PC-9 (cell line): Measurements from ENCODE around the gene TNFRSF25. TPM values are rescaled to one million over a fixed set of nuclear protein-coding genes. Genes with fewer than 3 reads are reported as not detected.

Experiments used
- BruUV-seq: library from RNA; stranded (reverse); fragments of 400-500 nt; replicated peaks from 2 replicates; lab custom pipeline; 2021; lab: Mats Ljungman, UMichigan
- CTCF ChIA-PET: fragments of 300-600 bp; sonication (Branson Sonifier 250); formaldehyde crosslinking; loops from one replicate; lab custom pipeline; 2022; ENCODE audit warnings: antibody characterized with exemption; lab: Charles Lee
- POLR2A ChIA-PET: fragments of 300-600 bp; sonication (Branson Sonifier 250); formaldehyde crosslinking; loops from one replicate; lab custom pipeline; 2022; ENCODE audit warnings: antibody characterized with exemption; ENCODE audit not compliant: unreplicated experiment; lab: Charles Lee
- DNase-seq, 2 experiments: peaks; one replicate each; pipeline versions ENCODE4 v3.0.0 to v3.0.0-alpha.2; 2015 to 2022; ENCODE audit warnings: mixed read lengths in 1 of 2
- H2AFZ ChIP-seq: fragments of 200-600 bp; sonication (generic); 2 replicates; pipeline ENCODE4 v1.8.1; 2017; ENCODE audit warnings: antibody characterized with exemption
- H3F3A ChIP-seq: fragments of 200-600 bp; sonication (generic); 2 replicates; pipeline ENCODE4 v1.8.1; 2017; ENCODE audit warnings: antibody characterized with exemption, mild to moderate bottlenecking, low read depth; ENCODE audit not compliant: insufficient read depth
- H3K27ac ChIP-seq: fragments of 200-600 bp; sonication (generic); 2 replicates; pipeline ENCODE4 v1.6.1; 2016; ENCODE audit warnings: mixed run types
- H3K27me3 ChIP-seq: fragments of 200-600 bp; sonication (generic); 2 replicates; pipeline ENCODE4 v1.6.1; 2016; ENCODE audit warnings: low read depth, mixed run types; ENCODE audit not compliant: insufficient read depth
- H3K36me3 ChIP-seq: fragments of 200-600 bp; sonication (generic); 2 replicates; pipeline ENCODE4 v1.6.1; 2016; ENCODE audit warnings: low read depth, mixed run types
- H3K4me1 ChIP-seq: fragments of 200-600 bp; sonication (generic); replicated peaks from 2 replicates; pipeline ENCODE4 v1.6.1; 2016; ENCODE audit warnings: mixed run types; ENCODE audit not compliant: insufficient read depth
- H3K4me2 ChIP-seq: fragments of 200-600 bp; sonication (generic); 2 replicates; pipeline ENCODE4 v1.6.1; 2017; ENCODE audit warnings: mixed run types
- H3K4me3 ChIP-seq: fragments of 200-600 bp; sonication (generic); 2 replicates; pipeline ENCODE4 v1.6.1; 2016; ENCODE audit warnings: mixed run types
- H3K79me2 ChIP-seq: fragments of 200-600 bp; sonication (generic); 2 replicates; pipeline ENCODE4 v1.6.1; 2017; ENCODE audit warnings: low read depth, mixed run types
- H3K9me2 ChIP-seq: fragments of 200-600 bp; sonication (generic); 2 replicates; pipeline ENCODE4 v1.8.1; 2017; ENCODE audit warnings: mild to moderate bottlenecking; ENCODE audit not compliant: insufficient read depth
- H3K9me3 ChIP-seq: fragments of 200-600 bp; sonication (generic); 2 replicates; pipeline ENCODE4 v1.8.1; 2016; ENCODE audit warnings: low read depth; ENCODE audit not compliant: insufficient read depth
- H4K20me1 ChIP-seq: fragments of 200-600 bp; sonication (generic); 2 replicates; pipeline ENCODE4 v1.8.1; 2017; ENCODE audit not compliant: insufficient read depth
- EZH2 ChIP-seq: fragments of 200-600 bp; sonication (generic); IDR thresholded peaks from 2 replicates; pipeline ENCODE4 v1.8.0; 2017; ENCODE audit warnings: antibody characterized with exemption, low read depth
- intact Hi-C: fragments of 100-400 bp; cut with micrococcal nuclease; formaldehyde crosslinking; loops from one replicate; pipeline ENCODE4 v1.10.0; 2022; ENCODE audit not compliant: unreplicated experiment
- total RNA-seq: library from RNA; stranded (reverse); gene quantifications from 2 replicates; pipeline ENCODE4 v1.2.3, GENCODE V29; 2021
- TF ChIP-seq, protein P1 (sequence below): fragments of 200-600 bp; sonication (generic); conservative IDR thresholded peaks from 2 replicates; pipeline ENCODE4 v1.6.1; 2017; ENCODE audit warnings: mixed run types, antibody characterized with exemption, mild to moderate bottlenecking, moderate library complexity

TNFRSF25 gene
- total RNA-seq, 1 experiment from 2014 or later: 12.3 TPM

DNA sequence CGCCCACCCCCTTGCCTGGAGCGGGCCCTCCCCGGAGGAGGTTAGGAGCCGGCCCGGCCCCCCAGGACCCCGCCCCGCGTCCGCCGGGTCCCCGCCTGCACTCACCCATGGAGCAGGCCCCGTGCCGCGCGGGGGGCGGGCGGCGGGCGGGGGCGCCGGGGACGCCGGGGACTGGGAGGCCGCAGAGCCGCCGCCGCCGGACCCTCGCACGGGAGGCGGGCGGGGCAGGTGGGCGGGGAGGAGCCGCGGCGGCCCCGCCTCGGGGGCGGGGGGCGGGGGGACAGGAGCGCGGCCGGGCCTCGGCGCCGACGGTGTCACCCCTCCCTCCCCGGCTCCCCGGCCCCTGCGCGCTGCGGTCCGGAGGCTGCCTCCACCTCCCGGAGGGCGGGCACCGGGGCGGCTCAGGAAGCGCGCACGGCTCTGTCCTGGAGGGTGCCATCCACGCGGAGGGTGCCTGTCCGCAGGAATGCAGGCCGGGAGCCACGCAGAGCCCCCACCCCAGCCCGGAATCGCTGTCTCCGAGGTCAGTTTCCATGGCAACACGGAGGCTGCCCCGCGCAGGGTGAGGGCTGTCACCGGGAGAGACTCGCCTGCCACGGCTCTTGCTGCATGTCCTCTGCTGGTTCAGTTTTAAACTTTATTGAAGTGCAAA, 31.4 kb upstream of the TNFRSF25 start:
- Histone ChIP-seq H3K9me3 (no peaks in the 10 kb centered on the region), H3K27ac (no peak overlapping the region), H3F3A (peaks cover 3% of the 10 kb centered on the region; the same call in 1 of the 2 replicates), H3K9me2 (no peaks in the 10 kb centered on the region), H3K36me3 (no peaks in the 10 kb centered on the region), H3K27me3 (no peaks in the 10 kb centered on the region), H3K4me2 (peak overlapping the region; percentile 77), H2AFZ (no peak overlapping the region), H4K20me1 (no peaks in the 10 kb centered on the region), H3K4me3 (peak overlapping the region; percentile 56; the same call in 1 of the 2 replicates), H3K79me2 (no peaks in the 10 kb centered on the region), H3K4me1 (peaks cover 8% of the 10 kb centered on the region)
- intact Hi-C loops: no loop called here
- TF ChIP-seq, protein P1, sequence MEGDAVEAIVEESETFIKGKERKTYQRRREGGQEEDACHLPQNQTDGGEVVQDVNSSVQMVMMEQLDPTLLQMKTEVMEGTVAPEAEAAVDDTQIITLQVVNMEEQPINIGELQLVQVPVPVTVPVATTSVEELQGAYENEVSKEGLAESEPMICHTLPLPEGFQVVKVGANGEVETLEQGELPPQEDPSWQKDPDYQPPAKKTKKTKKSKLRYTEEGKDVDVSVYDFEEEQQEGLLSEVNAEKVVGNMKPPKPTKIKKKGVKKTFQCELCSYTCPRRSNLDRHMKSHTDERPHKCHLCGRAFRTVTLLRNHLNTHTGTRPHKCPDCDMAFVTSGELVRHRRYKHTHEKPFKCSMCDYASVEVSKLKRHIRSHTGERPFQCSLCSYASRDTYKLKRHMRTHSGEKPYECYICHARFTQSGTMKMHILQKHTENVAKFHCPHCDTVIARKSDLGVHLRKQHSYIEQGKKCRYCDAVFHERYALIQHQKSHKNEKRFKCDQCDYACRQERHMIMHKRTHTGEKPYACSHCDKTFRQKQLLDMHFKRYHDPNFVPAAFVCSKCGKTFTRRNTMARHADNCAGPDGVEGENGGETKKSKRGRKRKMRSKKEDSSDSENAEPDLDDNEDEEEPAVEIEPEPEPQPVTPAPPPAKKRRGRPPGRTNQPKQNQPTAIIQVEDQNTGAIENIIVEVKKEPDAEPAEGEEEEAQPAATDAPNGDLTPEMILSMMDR: no peak
- TF ChIP-seq EZH2: no peak
- no TSS peak for BruUV-seq
- peak in 1 of 2 experiments; percentile 65 for DNase-seq
- POLR2A ChIA-PET: no interaction called here
- CTCF ChIA-PET: no interaction called here

DNA sequence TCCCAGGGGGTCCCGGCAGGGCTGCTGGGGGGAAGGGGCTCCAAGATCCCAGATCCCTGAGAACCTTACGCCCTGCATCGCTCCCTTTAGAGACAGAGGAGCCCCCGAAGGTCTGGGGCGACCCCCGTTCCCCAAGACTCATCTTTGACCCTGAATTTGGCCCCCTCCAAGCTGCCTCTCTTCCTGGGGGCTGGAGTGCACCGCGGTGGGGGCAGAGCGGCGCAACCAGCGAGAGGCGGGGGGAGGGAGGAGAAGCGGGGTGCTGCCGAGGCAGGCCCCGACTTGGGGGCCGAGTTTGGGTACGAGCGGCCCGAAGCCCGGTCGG, 30.9 kb upstream of the TNFRSF25 start:
- no peak overlapping the region for H3K27ac ChIP-seq
- H2AFZ ChIP-seq: no peak overlapping the region
- peaks cover 8% of the 10 kb centered on the region; the same call in 1 of the 2 replicates for H3F3A ChIP-seq

DNA sequence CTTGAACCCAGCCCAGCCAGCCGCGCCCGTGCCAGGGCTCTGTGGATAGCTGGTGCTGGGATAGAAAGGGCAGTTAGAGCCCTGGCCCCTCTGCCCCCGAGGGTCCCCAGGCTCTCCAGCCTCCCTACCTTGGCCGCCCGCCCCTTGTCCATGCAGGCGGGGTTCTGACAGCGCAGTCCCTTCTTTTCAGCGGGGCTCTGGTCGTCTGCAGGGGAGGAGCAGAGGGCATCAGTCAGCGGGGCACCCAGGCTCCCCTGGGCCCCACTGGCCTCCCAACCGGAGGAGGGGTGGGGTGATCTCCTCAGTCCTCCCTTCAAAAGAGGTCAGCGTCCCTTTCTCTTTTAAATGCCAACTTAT, 30.4 kb upstream of the TNFRSF25 start:
- BruUV-seq: no TSS peak
- H2AFZ ChIP-seq: no peak overlapping the region
- H3K4me2 ChIP-seq: peak overlapping the region; percentile 74
- intact Hi-C loops: no loop called here
- H3K4me3 ChIP-seq: no peak overlapping the region; the same call in 1 of the 2 replicates
- TF ChIP-seq EZH2: no peak
- TF ChIP-seq, protein P1: no peak
- H3K79me2 ChIP-seq: no peaks in the 10 kb centered on the region
- peaks cover 16% of the 10 kb centered on the region for H3K4me1 ChIP-seq
- H3K9me2 ChIP-seq: no peaks in the 10 kb centered on the region
- CTCF ChIA-PET: no interaction called here
- H3K9me3 ChIP-seq: no peaks in the 10 kb centered on the region
- H3F3A ChIP-seq: peaks cover 12% of the 10 kb centered on the region; the same call in 1 of the 2 replicates
- H4K20me1 ChIP-seq: no peaks in the 10 kb centered on the region
- DNase-seq: no peak
- POLR2A ChIA-PET: no interaction called here
- H3K27ac ChIP-seq: no peak overlapping the region
- H3K27me3 ChIP-seq: no peaks in the 10 kb centered on the region
- no peaks in the 10 kb centered on the region for H3K36me3 ChIP-seq

More for the DNA sequence above, 30.9 kb upstream of the TNFRSF25 start:
- H3K4me3 ChIP-seq: peak overlapping the region; percentile 44; the same call in 1 of the 2 replicates
- H3K27me3 ChIP-seq: no peaks in the 10 kb centered on the region
- ChIA-PET POLR2A (no interaction called here), CTCF (no interaction called here)
- peak overlapping the region; percentile 74 for H3K4me2 ChIP-seq
- no peaks in the 10 kb centered on the region for H3K9me3 ChIP-seq
- TF ChIP-seq, protein P1: no peak
- no peak for TF ChIP-seq EZH2
- BruUV-seq: no TSS peak
- H3K4me1 ChIP-seq: peaks cover 13% of the 10 kb centered on the region
- H3K79me2 ChIP-seq: no peaks in the 10 kb centered on the region
- intact Hi-C loops: no loop called here
- no peaks in the 10 kb centered on the region for H3K9me2 ChIP-seq
- DNase-seq: no peak
- H4K20me1 ChIP-seq: no peaks in the 10 kb centered on the region
- no peaks in the 10 kb centered on the region for H3K36me3 ChIP-seq
